Cerebellar nuclear complex (tissue), 1 donor: ENCODE results near the gene NDOR1.

Experiments
- DNase-seq, 2 experiments: peaks; one replicate each; lab custom pipeline; 2025; lab: John Stamatoyannopoulos, UW

Gene NDOR1

GRCh38 chr9:137220317-137221094 is 15.0 kb downstream of the NDOR1 start:
- no peak for DNase-seq

- DNase-seq = no peak
These were observed 15.6 kb downstream of the NDOR1 start for GRCh38 chr9:137221095-137221505.

GRCh38 chr9:137221506-137222111 is 16.1 kb downstream of the NDOR1 start:
- no peak for DNase-seq

- DNase-seq = no peak
These were observed 16.9 kb downstream of the NDOR1 start, which contains the start of gene RNF208 for GRCh38 chr9:137222190-137223077. Gene RNF208, minus strand, starts transcription at chr9:137222240. Its CDS starts 1,028 bp downstream, at chr9:137221212.

GRCh38 chr9:137223078-137223970 is 17.8 kb downstream of the NDOR1 start:
- DNase-seq = peak; percentile 72 to 79

GRCh38 chr9:137224830-137225694 is 19.6 kb downstream of the NDOR1 start, which contains the start of gene CYSRT1:
Gene CYSRT1, plus strand, starts transcription at chr9:137225174. Its CDS starts 448 bp downstream, at chr9:137225622.
- DNase-seq = no peak

- no peak for DNase-seq
These were observed 20.3 kb downstream of the NDOR1 start for GRCh38 chr9:137225699-137226331.

- DNase-seq = no peak
These were observed 21.0 kb downstream of the NDOR1 start for GRCh38 chr9:137226338-137227053.

- DNase-seq = peak in 1 of 2 experiments; percentile 49
These were observed 21.8 kb downstream of the NDOR1 start, which contains the start of gene RNF224 for GRCh38 chr9:137227054-137227852. Gene RNF224, plus strand, starts transcription at chr9:137227502. Its CDS starts 834 bp downstream, at chr9:137228336.

- no peak for DNase-seq
These were observed 22.5 kb downstream of the NDOR1 start for GRCh38 chr9:137227853-137228505.

GRCh38 chr9:137228506-137228967 is 23.0 kb downstream of the NDOR1 start:
- no peak for DNase-seq

GRCh38 chr9:137228968-137229896 is 23.7 kb downstream of the NDOR1 start:
- DNase-seq = no peak

- no peak for DNase-seq
These were observed 24.6 kb downstream of the NDOR1 start for GRCh38 chr9:137229903-137230704.

GRCh38 chr9:137230705-137231371 is 25.3 kb downstream of the NDOR1 start, which contains the start of gene SLC34A3:
Gene SLC34A3, plus strand, starts transcription at chr9:137230901. Its CDS starts 802 bp downstream, at chr9:137231703.
- DNase-seq = no peak
